Measurements from ENCODE around the gene AUTS2. TPM values are rescaled to one million over a fixed set of nuclear protein-coding genes. Genes with fewer than 3 reads are reported as not detected.

The AUTS2 gene
- polyA plus RNA-seq, 1 donor, result 110 TPM

- DNase-seq, result no peak
Observed at GRCh38 chr7:70188901-70189650, 590.8 kb downstream of the AUTS2 start.

DNA sequence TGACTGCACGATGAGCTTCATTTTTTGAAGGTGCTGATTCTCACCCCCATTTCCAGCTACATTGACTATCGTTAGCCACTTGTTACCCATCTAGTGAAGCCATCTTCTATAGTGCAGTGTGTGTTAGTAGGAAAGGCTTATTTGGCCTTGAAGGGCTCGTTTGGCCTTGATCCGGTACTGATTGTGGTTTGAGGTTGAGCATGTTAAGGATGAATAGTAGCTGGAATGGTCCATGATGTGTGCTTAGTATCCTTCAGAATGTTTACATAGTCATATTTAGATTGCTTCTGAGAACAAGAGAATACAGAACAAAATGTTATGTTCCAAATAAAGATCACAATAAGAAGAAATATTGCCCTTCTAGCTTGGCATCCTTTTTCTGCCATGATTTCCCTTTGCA lies 591.5 kb downstream of the AUTS2 start:
- DNase-seq, result no peak

DNA sequence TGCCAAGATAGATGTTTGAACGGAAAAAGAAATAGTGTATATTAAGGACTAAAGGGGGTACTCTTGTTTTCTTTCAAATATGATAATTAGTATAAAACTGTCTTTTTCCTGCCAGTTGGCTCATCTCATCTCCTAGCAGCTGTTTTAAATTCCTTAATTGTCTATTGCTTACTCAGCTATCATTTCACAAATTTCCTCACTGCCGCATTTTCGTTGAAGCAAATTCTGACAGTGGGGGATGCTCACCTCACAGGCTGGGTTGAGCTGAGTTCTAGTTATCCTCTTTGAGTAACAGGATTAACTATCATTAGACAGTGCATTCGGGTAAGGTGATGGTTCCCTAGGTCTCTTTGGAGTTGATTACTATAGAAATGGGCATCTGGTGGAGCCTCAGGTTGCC lies 592.0 kb downstream of the AUTS2 start:
- DNase-seq, result no peak

DNA sequence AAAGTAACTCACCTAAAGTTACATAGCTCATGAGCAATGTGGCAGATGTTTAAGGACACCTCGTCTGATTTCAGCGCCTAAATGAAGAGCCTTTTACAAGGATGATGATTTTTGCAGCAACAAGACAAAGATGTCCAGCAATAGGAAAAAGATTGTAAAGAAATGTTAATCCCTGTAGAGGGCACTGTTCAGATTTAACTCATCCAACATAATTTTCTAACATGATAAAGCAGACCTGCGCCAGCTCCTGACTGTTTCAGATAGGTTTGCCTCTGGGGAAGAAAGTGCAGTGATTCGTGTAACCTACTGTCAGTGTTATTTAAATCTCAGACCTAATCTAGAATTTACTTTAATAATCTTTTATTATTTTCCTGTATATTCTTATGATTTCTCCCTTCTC lies 595.2 kb downstream of the AUTS2 start:
- DNase-seq, result no peak

GRCh38 chr7:70208236-70209063 lies 610.2 kb downstream of the AUTS2 start:
- no peak for DNase-seq

GRCh38 chr7:70210200-70210935 lies 612.1 kb downstream of the AUTS2 start:
- no peak for DNase-seq

DNA sequence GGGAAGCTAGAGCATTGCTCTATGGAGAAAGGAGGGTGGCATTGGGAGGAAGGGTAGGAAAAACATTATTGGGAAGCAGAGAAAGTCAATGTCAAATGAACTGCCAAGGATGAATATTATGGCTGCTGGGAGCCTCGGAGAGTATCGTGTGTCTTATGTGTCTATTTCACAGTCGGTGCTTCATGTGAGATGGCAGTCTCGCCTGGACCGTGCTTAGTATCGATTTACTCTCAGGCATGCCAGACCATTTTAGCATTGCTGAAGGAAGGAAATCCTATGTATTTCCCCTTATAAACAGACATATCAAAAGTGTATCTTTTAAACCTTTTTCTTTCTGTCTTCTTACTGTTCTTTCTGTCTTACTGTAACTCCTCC lies 612.6 kb downstream of the AUTS2 start:
- DNase-seq, result peak; percentile 1

DNA sequence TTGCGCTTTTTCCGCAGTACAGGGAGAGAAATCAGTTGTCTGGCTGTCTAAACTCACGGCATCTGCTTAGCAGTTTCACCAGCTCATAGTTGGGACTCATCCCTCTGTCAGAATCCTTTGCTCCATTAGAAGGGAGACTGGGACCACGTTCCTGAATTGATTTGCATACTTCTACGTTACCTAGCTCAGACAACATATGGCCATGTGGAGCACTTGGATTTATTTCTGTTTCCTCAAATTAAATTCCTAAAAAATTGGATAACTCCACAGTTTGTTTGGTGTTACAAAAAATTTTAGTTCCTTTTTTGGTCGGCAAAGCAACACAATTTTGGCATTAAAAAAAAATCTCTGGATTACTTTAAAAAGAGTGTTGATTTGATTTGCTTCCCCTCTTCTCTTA lies 614.0 kb downstream of the AUTS2 start:
- DNase-seq, result no peak

DNA sequence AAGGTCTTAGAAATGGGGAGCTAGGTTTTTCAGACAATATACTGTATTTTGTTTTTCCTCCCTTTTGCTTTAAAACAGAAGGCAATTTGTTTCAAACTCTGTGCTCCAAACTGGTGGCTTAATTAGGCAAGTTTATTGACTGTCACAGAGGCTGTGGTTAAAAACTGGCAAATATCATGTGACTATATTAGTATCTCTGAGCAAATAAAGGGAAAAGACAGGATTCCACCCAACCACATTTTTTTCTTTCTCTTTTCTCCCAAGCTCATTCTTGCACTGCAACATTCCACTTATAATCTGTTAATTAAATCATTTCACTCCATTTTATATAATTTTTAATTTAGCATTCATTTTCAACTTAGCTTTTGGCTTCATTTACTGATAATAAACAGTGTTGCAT lies 615.8 kb downstream of the AUTS2 start:
- DNase-seq, result no peak

GRCh38 chr7:70215491-70215890 lies 617.2 kb downstream of the AUTS2 start:
- no peak for DNase-seq

GRCh38 chr7:70217571-70217970 lies 619.3 kb downstream of the AUTS2 start:
- no peak for DNase-seq

DNA sequence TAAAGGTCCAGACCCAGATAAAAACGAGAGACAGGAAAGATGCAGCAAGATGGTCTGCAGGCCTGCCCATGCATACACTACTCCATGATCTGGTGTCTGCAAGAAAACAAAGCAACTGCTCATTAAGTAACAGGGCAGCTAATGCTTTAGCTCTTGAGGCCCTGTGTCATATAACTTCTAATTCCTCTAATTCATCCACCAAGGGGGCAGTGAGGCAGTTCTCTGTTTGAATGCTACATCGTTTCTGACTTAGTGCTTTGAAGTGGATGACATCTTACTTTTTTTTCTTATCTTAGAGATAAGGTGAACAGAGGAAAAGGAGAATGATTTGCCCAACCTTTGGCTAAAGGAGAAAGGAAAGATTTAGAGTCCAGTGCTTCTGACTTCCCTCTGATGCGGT lies 619.7 kb downstream of the AUTS2 start:
- no peak for DNase-seq

DNA sequence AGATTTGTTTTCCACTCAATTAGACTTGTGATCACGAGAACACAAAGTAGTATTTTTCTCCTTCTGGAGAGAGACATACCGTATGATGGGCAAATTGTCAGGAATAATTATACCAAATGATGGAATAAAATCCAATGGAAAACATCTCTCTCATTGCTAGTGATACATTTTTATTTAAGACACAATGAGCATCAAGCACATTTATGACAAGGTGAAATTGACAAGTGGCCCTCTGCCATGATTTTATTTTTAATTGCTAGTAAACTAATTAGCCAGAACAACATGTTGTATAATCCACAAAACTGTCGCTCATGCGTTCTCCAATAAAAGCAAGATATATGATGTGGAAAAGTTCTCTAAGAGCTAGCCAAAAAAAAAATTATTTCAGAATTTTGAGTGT lies 620.8 kb downstream of the AUTS2 start:
- DNase-seq, result no peak

DNA sequence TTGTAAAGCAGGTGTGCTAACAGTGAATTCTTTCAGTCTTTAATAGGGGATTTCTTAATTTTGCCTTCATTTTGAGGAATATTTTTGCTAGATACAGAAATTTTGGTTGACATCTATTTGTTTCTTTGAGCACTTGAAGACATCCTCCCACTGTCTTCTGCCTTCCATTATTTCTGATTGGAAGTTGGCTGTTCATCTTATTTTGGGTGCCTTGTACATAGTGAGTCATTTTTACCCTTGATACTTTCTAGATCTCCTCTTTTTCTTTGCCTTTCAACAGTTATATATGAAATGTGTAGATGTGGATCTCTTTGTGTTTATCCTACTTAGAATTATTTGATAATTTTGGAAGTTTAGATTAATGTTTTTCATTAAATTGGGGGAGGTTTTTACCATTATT lies 631.0 kb downstream of the AUTS2 start:
- DNase-seq, result no peak

DNA sequence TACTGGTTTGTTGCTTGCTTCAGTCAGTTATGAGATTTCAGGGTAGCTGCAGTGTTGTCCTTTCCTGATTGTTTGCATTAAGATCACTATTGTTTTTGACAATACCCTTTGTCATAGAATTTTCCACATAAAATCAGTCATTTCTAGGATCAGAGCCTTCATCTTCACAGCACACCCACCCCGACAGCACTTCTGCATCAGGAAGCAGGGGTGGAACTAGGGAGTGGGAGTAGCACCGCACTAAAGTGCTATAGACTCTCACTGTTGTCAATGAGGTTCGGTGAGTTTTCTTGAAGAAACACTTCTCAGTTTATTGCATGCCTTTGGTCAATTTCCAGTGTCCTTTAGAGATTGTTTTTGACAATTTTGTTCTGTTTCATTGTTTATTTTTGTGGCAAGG lies 632.5 kb downstream of the AUTS2 start:
- DNase-seq, result no peak

- no peak for DNase-seq
Observed at GRCh38 chr7:70233776-70234175, 635.5 kb downstream of the AUTS2 start.

- DNase-seq, result no peak
Observed at GRCh38 chr7:70237256-70237655, 639.0 kb downstream of the AUTS2 start.

DNA sequence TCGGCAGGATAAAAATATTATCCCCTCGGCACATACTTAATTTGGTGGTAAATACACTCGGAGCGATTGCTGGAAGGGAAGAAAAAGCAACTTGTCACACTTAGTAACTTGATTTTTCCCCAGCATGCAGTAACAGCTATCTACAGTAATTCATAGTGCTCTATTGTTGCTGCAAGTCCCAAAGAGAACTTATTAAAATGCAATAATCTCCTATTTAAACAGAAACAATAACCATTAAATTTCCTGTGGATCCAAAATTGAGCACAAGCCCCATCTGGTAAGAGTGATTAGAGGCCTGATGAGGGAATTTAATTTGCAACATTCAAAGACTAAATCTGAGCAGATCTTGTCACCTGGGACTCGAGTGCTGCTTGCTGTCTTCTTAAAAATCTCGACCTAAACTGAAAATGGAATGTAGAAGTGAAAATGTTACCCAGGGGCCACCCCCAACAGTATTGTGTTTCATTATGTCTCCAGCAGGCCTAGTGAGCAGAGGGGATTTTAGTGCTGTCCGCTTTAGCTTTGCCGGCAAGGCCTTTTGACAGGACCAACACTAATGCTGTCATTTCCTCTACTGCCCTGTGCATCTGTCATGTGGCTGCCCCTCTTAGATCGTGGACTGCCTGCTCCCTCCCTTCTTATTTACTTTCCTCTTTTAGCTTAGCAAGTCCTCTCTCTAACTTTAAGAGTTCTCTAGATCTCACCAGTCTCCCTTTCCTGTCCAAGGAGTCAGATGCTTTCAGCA lies 639.7 kb downstream of the AUTS2 start:
- peak; percentile 13 for DNase-seq

DNA sequence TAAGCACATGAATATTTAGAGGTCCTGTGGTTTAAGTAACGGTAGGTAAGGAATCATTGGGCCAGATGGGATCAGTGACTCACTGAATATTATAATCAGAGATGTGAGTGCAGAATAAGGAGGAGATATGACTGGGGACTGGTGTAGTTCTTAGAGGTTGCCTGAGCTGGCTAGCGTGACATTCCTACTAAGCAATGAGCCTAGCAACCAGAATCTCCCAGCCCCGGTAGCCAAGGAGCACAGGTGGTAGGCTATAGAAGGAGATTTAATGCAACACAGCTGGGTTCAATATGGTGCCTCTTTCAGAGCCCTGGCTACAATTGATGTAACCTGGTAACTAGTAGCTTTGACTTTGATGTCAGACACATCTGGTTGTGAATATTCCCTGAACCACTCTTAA lies 641.6 kb downstream of the AUTS2 start:
- DNase-seq, result no peak

- DNase-seq, result no peak
Observed at GRCh38 chr7:70240873-70241272, 642.6 kb downstream of the AUTS2 start.

GRCh38 chr7:70241536-70242175 lies 643.4 kb downstream of the AUTS2 start:
- no peak for DNase-seq

DNA sequence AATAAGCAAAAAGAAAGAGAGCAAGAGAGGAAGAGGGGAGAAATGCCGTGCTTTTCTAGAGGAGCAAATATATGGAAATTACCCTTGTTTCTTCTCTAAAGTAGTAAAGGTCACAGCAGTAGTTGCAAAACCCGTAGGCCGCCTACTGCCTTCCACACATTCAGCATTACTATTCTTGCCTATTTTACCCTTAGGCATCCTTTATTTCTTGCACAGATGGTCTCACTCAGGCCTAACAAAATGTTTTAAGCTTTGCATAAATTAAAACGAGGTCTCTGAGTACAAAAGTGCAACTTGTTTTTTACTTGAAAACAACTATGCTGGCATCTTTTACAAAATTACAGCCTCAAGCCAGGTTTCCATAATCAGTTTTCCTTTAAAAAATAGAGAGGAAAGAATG lies 644.6 kb downstream of the AUTS2 start:
- DNase-seq, result no peak

Measured in left kidney (tissue), 2 donors.